Stimulated activated memory B cell treated with anti-CD40 and anti-IgM and Interleukin-4, amounts not matched to agents 10 μg/mL and 1 μg/mL and 100 μg/mL, for 72 hours (primary cell): ENCODE data around the gene FCHSD2.

Source experiments
- ATAC-seq: fragments of 150-1000 bp; cut with Tn5 transposase; 2 replicates; pipeline ENCODE4 v1.10.0; 2021
- H3K27ac Mint-ChIP-seq: one replicate; pipeline ENCODE4 v1.8.0; 2022; ENCODE audit warnings: mild to moderate bottlenecking, mixed read lengths
- H3K27me3 Mint-ChIP-seq: one replicate; pipeline ENCODE4 v1.8.0; 2022; ENCODE audit warnings: mixed read lengths
- H3K36me3 Mint-ChIP-seq: one replicate; pipeline ENCODE4 v1.8.0; 2022; ENCODE audit warnings: mixed read lengths
- H3K4me1 Mint-ChIP-seq: one replicate; pipeline ENCODE4 v1.8.0; 2022; ENCODE audit warnings: mixed read lengths
- H3K4me3 Mint-ChIP-seq: one replicate; pipeline ENCODE4 v1.8.0; 2022; ENCODE audit warnings: mild to moderate bottlenecking, moderate library complexity, mixed read lengths
- H3K9me3 Mint-ChIP-seq: one replicate; pipeline ENCODE4 v1.8.0; 2022; ENCODE audit warnings: mixed read lengths

Gene FCHSD2

DNA sequence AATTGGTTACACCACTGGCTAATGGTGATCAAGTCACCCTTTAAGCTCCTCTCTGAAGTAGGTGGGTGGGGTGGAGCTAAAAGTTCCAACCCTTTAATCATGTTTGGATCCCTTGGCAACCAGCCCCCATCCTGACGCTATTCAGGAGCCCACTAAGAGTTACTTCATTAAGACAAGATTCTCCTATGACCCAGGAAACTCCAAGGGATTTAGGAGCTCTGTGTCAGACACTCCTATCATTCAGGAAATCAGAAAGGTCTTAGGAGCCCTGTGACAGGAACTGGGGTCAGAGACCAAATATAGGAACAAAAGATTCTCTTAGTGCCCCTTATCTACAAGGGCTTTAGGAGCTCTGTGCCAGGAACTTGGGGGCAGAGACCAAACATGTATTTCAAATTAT, 186.7 kb downstream of the FCHSD2 start:
- Mint-ChIP-seq H3K4me1 (peaks cover 63% of the 10 kb centered on the region), H3K27ac (peak overlapping the region; percentile 51), H3K9me3 (no peaks in the 10 kb centered on the region), H3K27me3 (no peaks in the 10 kb centered on the region), H3K36me3 (peaks cover 52% of the 10 kb centered on the region), H3K4me3 (no peak overlapping the region)
- no peak for ATAC-seq

GRCh38 chr11:72954860-72955259, 187.3 kb downstream of the FCHSD2 start:
- Mint-ChIP-seq H3K9me3 (no peaks in the 10 kb centered on the region), H3K27me3 (no peaks in the 10 kb centered on the region), H3K36me3 (peaks cover 52% of the 10 kb centered on the region), H3K4me1 (peaks cover 57% of the 10 kb centered on the region), H3K4me3 (no peak overlapping the region), H3K27ac (peak overlapping the region; percentile 96)
- ATAC-seq, result peak; percentile 24

DNA sequence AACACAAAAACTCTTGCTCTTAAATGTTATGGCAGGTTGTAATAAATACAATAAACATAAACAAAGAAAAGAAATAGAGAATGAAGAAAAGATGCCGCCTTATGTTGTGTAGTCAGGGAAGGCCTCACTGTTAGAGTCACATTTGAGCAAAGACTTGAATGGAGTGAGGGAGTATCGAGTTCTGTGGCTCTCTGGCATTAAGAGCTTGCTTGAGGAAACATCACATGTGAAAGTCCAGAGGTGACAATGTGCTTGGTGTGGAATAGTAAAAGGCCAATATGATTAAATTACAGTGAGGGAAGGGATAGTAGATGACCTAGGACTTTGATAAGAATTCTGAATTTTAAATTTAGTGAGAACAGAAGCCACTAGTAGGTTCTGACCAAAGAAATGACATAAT, 188.5 kb downstream of the FCHSD2 start:
- H3K27ac Mint-ChIP-seq, result peak overlapping the region; percentile 96

GRCh38 chr11:72951888-72952287, 190.2 kb downstream of the FCHSD2 start:
- Mint-ChIP-seq H3K27me3 (no peaks in the 10 kb centered on the region), H3K4me1 (peaks cover 62% of the 10 kb centered on the region), H3K9me3 (no peaks in the 10 kb centered on the region), H3K4me3 (peak overlapping the region; percentile 9), H3K27ac (peak overlapping the region; percentile 96), H3K36me3 (peaks cover 39% of the 10 kb centered on the region)
- peak; percentile 83 for ATAC-seq

More for the DNA sequence above, 188.5 kb downstream of the FCHSD2 start:
- Mint-ChIP-seq H3K27me3 (no peaks in the 10 kb centered on the region), H3K36me3 (peaks cover 55% of the 10 kb centered on the region), H3K4me3 (no peak overlapping the region), H3K4me1 (peaks cover 62% of the 10 kb centered on the region), H3K9me3 (no peaks in the 10 kb centered on the region)
- no peak for ATAC-seq

GRCh38 chr11:72951193-72951592, 190.9 kb downstream of the FCHSD2 start:
- Mint-ChIP-seq H3K4me3 (peak overlapping the region; percentile 9), H3K36me3 (peaks cover 39% of the 10 kb centered on the region), H3K27ac (peak overlapping the region; percentile 96), H3K27me3 (no peaks in the 10 kb centered on the region), H3K4me1 (peaks cover 58% of the 10 kb centered on the region), H3K9me3 (no peaks in the 10 kb centered on the region)
- ATAC-seq, result no peak

DNA sequence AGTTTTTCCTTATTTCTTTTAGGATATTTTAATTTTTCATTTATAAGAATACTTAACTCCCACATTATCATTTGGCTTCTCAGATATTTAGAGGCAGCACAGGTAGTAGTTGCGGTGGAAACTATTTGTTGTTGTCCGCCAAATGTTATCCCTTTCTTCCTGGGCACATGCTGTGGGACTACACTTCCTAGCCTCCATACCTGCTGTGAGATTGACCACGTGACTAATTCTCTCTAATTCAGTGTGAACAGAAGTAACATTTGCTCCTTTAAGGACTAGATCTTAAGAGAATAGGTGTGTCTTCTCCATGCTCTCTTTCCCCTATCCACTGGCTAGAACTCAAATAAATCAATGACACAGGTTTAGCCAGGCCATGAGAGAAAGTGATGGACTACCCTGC, 191.4 kb downstream of the FCHSD2 start:
- H3K36me3 Mint-ChIP-seq, result peaks cover 34% of the 10 kb centered on the region
- H3K27me3 Mint-ChIP-seq, result no peaks in the 10 kb centered on the region
- peaks cover 53% of the 10 kb centered on the region for H3K4me1 Mint-ChIP-seq
- no peaks in the 10 kb centered on the region for H3K9me3 Mint-ChIP-seq
- H3K27ac Mint-ChIP-seq, result peak overlapping the region; percentile 96
- no peak overlapping the region for H3K4me3 Mint-ChIP-seq
- no peak for ATAC-seq

DNA sequence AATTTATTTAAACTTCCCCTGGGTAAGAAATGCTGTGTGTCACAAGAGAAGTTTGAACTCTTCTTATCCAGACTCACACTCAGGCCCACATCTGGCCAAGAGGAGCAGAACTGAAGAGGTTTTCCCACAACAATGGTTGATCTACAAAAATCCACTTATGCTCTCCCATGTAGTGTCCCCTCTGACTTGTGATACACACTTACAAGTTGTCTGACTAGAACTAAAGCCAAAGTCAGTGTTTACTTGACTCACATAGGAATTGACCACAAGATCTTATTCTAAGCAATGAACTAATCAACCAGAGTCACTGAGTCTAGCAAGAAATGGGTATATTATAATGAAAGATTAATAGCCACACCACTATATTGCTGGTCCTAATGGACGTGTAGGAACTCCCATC, 194.9 kb downstream of the FCHSD2 start:
- no peak overlapping the region for H3K27ac Mint-ChIP-seq
- ATAC-seq, result no peak
- H3K4me3 Mint-ChIP-seq, result no peak overlapping the region
- H3K36me3 Mint-ChIP-seq, result peaks cover 30% of the 10 kb centered on the region
- H3K27me3 Mint-ChIP-seq, result no peaks in the 10 kb centered on the region
- H3K4me1 Mint-ChIP-seq, result peaks cover 31% of the 10 kb centered on the region
- no peaks in the 10 kb centered on the region for H3K9me3 Mint-ChIP-seq

- H3K4me3 Mint-ChIP-seq, result no peak overlapping the region
- ATAC-seq, result no peak
- peaks cover 13% of the 10 kb centered on the region for H3K4me1 Mint-ChIP-seq
- H3K27ac Mint-ChIP-seq, result peak overlapping the region; percentile 45
- no peaks in the 10 kb centered on the region for H3K9me3 Mint-ChIP-seq
- no peaks in the 10 kb centered on the region for H3K27me3 Mint-ChIP-seq
- peaks cover 8% of the 10 kb centered on the region for H3K36me3 Mint-ChIP-seq
Measured at GRCh38 chr11:72943664-72944063, 198.5 kb downstream of the FCHSD2 start.

GRCh38 chr11:72940417-72940816, 201.7 kb downstream of the FCHSD2 start:
- ATAC-seq, result no peak
- Mint-ChIP-seq H3K27me3 (no peaks in the 10 kb centered on the region), H3K36me3 (peaks cover 16% of the 10 kb centered on the region), H3K27ac (no peak overlapping the region), H3K9me3 (no peaks in the 10 kb centered on the region), H3K4me3 (no peak overlapping the region), H3K4me1 (peaks cover 38% of the 10 kb centered on the region)

- Mint-ChIP-seq H3K27ac (no peak overlapping the region), H3K4me1 (peaks cover 33% of the 10 kb centered on the region), H3K4me3 (no peak overlapping the region), H3K9me3 (no peaks in the 10 kb centered on the region), H3K36me3 (peaks cover 16% of the 10 kb centered on the region), H3K27me3 (no peaks in the 10 kb centered on the region)
- no peak for ATAC-seq
Measured at GRCh38 chr11:72939031-72939430, 203.1 kb downstream of the FCHSD2 start.

GRCh38 chr11:72937439-72937838, 204.7 kb downstream of the FCHSD2 start:
- Mint-ChIP-seq H3K27ac (peak overlapping the region; percentile 27), H3K9me3 (no peaks in the 10 kb centered on the region), H3K4me3 (no peak overlapping the region), H3K27me3 (no peaks in the 10 kb centered on the region), H3K36me3 (peaks cover 8% of the 10 kb centered on the region), H3K4me1 (peaks cover 25% of the 10 kb centered on the region)
- ATAC-seq, result no peak

- Mint-ChIP-seq H3K27me3 (no peaks in the 10 kb centered on the region), H3K9me3 (no peaks in the 10 kb centered on the region), H3K4me3 (no peak overlapping the region), H3K27ac (peak overlapping the region; percentile 60), H3K36me3 (peaks cover 8% of the 10 kb centered on the region), H3K4me1 (peaks cover 25% of the 10 kb centered on the region)
- no peak for ATAC-seq
Measured at GRCh38 chr11:72935700-72936099, 206.4 kb downstream of the FCHSD2 start.

DNA sequence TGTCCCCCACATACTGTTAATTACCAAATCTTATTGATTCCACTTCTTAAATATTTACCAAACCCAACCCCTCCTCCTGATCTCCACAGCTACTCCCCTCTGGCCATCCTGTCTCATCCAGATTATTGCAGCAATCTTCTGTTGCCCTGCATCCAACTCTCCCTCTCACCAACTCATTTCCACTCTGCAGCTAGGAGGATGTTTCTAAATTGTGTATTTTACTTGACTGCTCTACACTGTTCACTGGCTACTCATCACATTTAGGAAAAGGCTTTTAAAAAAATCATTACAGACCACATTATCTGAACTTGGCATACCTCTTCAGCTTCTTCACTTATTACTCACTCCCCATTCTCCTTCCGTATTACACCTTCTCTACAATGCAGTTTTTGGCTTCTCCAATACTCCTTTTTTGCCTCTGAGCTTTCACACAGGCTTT, 210.0 kb downstream of the FCHSD2 start:
- H3K9me3 Mint-ChIP-seq, result no peaks in the 10 kb centered on the region
- H3K4me3 Mint-ChIP-seq, result no peak overlapping the region
- no peak overlapping the region for H3K27ac Mint-ChIP-seq
- peaks cover 11% of the 10 kb centered on the region for H3K36me3 Mint-ChIP-seq
- no peaks in the 10 kb centered on the region for H3K27me3 Mint-ChIP-seq
- peaks cover 27% of the 10 kb centered on the region for H3K4me1 Mint-ChIP-seq
- ATAC-seq, result no peak

DNA sequence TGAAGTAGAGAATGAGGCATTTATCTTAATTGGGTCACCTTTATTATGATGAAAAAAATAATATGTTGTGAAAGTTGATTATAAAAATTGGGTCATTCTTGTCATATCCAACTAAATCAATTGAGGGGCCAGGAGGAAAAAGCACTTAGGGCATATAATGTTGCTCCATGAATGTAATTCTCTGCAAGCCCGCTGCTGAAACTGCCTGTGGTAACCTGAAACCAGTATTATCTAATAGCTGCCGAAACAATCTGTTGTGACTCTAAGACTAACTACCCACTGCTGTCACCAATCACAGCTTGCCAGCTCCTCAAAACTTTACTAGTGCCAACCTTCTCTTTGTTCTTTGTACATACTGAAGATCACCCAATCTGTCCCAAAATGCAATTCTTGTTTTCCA, 212.1 kb downstream of the FCHSD2 start:
- Mint-ChIP-seq H3K36me3 (peaks cover 21% of the 10 kb centered on the region), H3K9me3 (no peaks in the 10 kb centered on the region), H3K27me3 (no peaks in the 10 kb centered on the region), H3K4me3 (no peak overlapping the region), H3K27ac (peak overlapping the region; percentile 40), H3K4me1 (peaks cover 28% of the 10 kb centered on the region)
- ATAC-seq, result no peak

DNA sequence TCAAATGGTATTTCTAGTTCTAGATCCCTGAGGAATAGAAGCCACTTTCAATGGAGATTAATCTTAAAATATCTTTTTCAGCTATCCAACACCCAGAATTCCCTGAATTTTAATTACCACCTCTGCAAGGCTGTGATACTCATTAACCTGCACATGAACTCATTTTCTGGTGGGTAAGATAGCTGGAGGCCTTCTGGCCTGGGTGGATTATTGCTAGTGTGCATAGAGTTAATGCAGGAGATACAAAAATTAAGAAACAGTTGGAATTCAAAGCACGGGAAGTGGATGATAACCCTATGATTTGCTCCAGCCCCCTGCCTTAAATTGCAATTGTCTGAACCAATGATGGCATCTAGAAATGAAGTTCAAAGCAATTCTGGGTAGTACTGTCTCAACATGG, 212.9 kb downstream of the FCHSD2 start:
- H3K27me3 Mint-ChIP-seq, result no peaks in the 10 kb centered on the region

GRCh38 chr11:72927380-72927779, 214.7 kb downstream of the FCHSD2 start:
- ATAC-seq, result no peak
- Mint-ChIP-seq H3K4me1 (peaks cover 32% of the 10 kb centered on the region), H3K36me3 (peaks cover 21% of the 10 kb centered on the region), H3K9me3 (no peaks in the 10 kb centered on the region), H3K27ac (peak overlapping the region; percentile 40), H3K27me3 (no peaks in the 10 kb centered on the region), H3K4me3 (no peak overlapping the region)

More for the DNA sequence above, 212.9 kb downstream of the FCHSD2 start:
- H3K36me3 Mint-ChIP-seq, result peaks cover 21% of the 10 kb centered on the region
- peak overlapping the region; percentile 40 for H3K27ac Mint-ChIP-seq
- H3K4me1 Mint-ChIP-seq, result peaks cover 32% of the 10 kb centered on the region
- no peak overlapping the region for H3K4me3 Mint-ChIP-seq
- H3K9me3 Mint-ChIP-seq, result no peaks in the 10 kb centered on the region
- no peak for ATAC-seq

GRCh38 chr11:72926076-72926475, 216.0 kb downstream of the FCHSD2 start:
- Mint-ChIP-seq H3K36me3 (peaks cover 33% of the 10 kb centered on the region), H3K27ac (peak overlapping the region; percentile 40), H3K4me1 (peaks cover 37% of the 10 kb centered on the region), H3K9me3 (no peaks in the 10 kb centered on the region), H3K4me3 (no peak overlapping the region), H3K27me3 (no peaks in the 10 kb centered on the region)
- ATAC-seq, result no peak
